Activated T-cell treated with anti-CD3 and anti-CD28 coated beads for 1 hour (primary cell): Measurements from ENCODE around the gene CCNT2.
"Not testable (repeated sequence)": the region's sequence is repeated elsewhere in the genome, so short reads cannot be mapped to it uniquely, and the experiment has no call there.

ENCODE experiments used
- DNase-seq: peaks from one replicate; pipeline ENCODE4 v3.0.0-alpha.2; 2020; ENCODE audit warnings: low read depth

CCNT2 gene

DNA sequence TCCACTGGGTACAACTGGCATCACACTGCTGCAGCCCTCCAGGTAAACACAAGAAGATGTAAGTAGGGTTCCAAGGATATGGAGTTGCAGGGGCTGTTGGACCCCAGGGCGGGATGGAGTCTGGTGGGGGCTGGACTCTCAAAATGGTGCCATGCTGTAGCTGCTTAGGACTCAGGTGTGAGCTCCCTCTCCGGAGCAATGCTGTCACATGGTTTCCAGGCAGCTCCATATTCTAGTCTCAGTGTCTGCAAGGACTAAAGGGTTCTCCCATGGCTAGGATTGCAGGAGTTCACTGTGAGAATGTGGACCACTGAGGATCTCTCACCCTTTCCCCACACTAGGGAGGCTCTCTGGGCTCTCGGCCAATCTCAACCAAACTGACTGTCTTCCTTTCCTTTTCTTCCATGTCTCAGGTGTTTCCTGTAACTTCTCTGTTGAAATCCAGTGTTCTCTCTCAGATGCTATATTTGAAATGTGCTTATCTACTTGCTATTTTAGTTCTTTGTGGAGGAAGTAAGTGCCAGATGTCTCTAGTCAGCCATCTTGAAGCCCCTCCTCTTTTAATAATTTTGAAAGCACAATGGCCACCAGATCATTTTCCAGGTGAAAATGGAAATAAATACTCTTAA, 57.6 kb downstream of the CCNT2 start:
- no peak for DNase-seq

DNA sequence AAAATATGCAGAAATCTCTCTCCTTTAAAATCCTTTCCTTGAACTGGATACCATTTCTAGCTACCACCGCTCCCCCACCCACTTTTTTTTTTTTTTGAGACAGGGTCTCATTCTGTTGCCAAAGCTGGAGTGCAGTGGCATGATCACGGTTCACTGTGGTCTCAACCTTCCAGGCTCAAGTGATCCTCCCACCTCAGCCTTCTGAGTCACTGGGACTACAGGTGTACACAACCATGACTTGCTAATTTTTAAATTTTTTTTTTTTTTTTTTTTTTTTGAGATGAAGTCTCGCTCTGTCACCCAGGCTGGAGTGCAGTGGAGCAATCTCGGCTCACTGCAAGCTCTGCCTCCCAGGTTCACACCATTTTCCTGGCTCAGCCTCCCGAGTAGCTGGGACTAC, 58.5 kb downstream of the CCNT2 start:
- DNase-seq, result not testable (repeated sequence)

DNA sequence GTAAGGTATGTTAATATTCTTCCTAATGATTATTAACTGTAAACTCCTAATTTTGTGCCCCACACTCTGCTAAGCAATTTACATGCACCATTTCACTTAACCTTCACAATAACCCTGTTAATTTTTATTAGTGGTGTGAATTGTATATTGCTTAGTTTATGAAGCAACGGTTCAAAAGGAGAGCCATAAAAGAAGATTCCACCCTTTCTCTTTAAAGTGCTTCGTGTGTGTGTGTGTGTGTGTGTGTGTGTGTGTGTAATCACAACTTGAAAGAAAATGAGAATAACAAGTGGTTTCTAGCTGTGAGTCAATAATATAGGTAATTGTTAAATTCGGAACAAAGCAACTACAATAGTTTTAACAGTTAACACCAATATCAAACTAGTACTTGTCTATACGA, 60.6 kb downstream of the CCNT2 start:
- no peak for DNase-seq

DNA sequence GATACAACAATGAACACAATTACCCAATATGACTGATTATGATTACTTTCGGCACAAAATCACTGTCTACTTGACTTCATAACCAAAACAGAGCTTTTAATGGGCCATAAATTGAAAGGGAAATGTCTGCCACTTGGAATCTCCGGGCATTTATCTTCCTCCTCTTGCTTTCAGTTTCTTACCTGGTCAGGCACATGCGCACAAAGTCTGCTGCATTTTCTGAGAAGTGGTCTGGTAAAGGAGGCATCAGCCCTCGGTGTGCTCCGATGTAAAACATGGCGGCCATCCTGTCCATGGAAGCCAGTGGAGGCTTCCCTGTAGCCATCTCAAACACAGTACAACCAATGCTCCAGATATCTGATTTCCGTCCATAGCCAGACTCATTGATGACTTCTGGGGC, 62.0 kb downstream of the CCNT2 start:
- DNase-seq, result no peak

DNA sequence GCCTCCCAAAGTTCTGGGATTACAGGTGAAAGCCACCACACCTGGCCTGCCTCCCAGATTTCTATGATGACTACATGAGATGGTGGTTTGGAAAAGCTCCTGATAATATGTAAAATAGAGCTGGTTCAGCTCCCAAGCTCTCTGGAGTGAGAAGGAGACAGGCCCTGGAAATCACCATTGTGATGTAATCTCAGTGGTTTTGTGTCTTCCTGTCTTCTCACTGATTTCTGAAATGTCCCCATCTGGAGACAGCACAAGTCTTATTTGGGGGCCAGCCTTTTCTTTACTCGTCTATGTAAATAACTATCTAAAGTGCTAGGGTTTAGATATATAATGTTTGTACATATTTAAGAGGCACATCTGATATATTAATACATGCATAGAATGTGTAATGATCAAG, 64.0 kb downstream of the CCNT2 start:
- no peak for DNase-seq

DNA sequence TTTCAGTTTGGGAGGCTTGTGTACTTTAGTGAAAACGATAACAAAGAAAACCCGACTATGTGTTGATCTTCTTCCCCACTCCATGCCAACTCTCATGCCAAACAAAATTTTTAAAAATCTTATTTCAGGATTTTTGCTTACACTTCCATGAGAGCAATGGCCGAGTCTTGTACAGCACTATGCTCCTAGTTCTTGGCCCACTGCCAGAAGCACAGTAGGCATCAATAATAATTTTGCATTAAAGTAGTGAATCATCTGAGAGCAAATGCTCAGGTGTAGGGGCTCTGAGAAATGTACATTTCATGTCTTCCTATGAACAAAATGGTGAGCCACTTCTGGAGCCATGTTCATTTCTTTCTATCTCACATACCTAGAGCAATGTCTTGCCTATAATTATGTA, 66.4 kb downstream of the CCNT2 start:
- DNase-seq, result no peak

DNA sequence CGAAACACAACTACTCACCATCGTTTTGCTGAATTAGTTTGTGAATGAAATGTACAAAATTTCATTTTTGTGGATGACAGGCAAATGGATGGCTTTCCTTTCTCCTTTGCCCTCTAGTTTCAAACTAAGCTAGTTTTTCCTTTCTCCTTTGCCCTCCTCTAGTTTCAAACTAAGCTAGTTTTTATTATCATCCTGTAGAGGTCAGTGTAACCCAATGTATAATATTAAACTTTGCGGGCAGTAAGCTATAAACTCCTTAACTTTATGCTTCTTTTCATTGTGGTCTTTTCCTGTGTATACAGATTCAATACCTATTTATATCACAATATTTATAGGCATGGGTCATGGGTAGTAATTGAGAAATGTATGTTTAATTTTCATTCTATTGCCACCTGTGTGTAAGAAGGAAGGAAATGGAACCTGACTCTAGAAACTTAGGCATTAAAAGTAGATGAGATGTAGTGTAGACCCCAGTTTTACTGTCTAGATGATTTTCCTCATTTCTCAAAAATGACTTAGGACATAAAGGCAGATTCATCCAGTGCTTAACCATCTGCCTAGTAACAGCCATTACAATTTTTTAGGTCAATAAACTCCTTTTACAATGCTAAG, 70.5 kb downstream of the CCNT2 start:
- DNase-seq, result no peak

DNA sequence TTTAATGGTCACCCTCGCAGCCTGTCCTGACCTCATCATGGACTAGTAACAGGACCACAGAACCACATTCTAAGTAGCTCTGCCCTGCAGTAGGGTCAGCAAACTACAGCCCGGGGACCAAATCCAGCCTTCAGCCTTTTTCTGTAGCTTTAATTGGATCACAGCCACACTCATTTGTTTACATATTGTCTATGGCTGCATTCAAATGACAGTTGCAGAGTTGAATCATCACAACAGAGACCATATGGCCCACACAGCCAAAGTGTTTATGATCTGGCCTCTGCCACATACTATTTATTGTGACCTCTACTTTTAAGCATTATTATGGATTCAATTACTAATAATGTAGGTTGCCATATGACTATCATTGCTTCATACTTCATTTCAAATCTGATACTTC, 80.9 kb downstream of the CCNT2 start:
- no peak for DNase-seq

DNA sequence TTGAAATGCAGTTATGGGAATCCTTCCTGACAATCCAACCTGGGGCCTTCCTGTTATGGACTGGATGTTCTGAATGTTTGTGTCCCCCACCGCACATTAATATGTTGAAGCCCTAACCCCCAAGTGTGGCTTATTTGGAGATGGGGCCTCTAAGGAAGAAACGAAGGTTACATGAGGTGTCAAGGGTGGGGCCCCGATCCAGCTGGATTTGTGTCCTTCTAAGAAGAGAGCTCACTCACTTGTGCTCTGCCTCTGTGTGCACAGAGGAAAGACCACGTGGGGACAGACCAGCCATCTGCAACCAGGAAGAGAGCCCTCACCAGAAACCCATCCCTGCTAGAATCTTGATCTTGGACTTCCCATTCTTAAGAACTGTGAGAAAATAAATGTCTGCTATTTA, 84.2 kb downstream of the CCNT2 start:
- no peak for DNase-seq

DNA sequence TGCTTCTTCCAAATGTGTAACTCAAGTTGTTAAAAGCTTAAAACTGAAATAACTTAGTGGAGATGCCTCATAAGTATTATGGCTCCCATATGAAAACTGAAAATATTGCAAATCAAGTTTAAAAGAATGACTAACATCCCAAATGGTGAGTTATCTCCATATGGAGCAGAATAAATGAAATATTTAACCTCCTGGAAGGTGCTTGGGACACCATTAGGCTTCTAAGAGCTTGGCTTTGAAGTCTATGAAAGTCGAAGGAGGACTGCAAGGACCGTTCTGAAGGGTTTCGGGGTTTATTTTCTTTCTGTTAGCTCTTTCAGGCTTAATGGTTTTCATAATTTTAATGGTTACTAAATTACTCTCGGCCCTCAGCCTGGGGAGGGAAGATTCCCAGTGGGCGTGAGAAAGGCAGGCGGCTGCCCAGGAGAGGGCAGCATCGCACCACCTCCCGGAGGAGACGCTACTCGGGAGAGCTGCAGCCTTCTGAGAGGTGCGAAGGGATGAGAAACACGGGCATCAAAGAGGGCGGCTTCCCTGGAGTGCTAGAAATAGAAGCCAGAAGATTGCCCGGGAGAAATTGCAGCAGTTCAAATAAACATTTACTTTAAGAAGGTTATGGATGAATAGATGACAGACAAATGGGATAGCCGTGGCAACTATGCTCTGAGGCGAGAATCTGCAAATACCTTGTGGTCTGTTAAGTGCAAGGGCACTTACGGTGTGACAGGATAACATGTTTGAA, 85.6 kb downstream of the CCNT2 start:
- DNase-seq, result peak; percentile 67

DNA sequence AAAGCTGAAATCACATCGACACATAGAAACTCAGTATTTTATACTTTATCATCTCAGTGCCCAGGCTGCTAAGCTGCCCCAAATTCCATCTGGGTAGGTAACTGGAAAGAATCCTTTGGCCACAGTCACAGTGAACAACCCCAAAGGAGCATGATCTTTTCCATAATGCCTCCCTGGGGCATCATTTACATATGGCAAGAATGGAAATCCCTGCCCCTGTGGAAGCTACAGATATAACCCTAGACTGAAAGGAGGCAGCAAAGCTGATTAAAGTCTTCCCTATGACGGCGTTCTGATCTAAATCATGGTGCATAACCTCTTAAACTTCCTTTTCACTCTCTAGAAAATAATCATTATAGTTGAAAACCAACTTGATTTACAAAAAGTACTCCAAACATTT, 87.1 kb downstream of the CCNT2 start:
- DNase-seq, result no peak
